Liver (tissue), 9 donors: ENCODE results near the gene DIP2A. TPM values are rescaled to one million over a fixed set of nuclear protein-coding genes. Genes with fewer than 3 reads are reported as not detected.

Experiments
- DNase-seq: peaks from one replicate; pipeline ENCODE4 v3.0.0-alpha.2; 2017; ENCODE audit warnings: low spot score
- H3K27ac ChIP-seq, 2 donors: one replicate each; pipeline ENCODE4 v1.7.0; 2013; ENCODE audit warnings: inconsistent platforms in 2 of 2, low read length in 2 of 2, control low read depth in 1 of 2, low read depth in 1 of 2, mild to moderate bottlenecking in 1 of 2
- H3K27me3 ChIP-seq, 4 donors: one replicate each; pipeline versions ENCODE4 v1.6.1 to v1.7.0; 2013; ENCODE audit warnings: low read length in 3 of 4, inconsistent platforms in 1 of 4, mild to moderate bottlenecking in 1 of 4, moderate library complexity in 1 of 4; ENCODE audit not compliant: control insufficient read depth in 4 of 4, insufficient read depth in 4 of 4
- H3K36me3 ChIP-seq, 4 donors: one replicate each; pipeline versions ENCODE4 v1.6.1 to v1.7.0; 2013; ENCODE audit warnings: low read length in 3 of 4, mild to moderate bottlenecking in 3 of 4, low read depth in 1 of 4, moderate library complexity in 1 of 4; ENCODE audit not compliant: control insufficient read depth in 4 of 4, insufficient read depth in 3 of 4
- H3K4me1 ChIP-seq, 4 donors: one replicate each; pipeline versions ENCODE4 v1.6.1 to v1.7.0; 2013; ENCODE audit warnings: low read length in 3 of 4, mild to moderate bottlenecking in 3 of 4, moderate library complexity in 1 of 4; ENCODE audit not compliant: control insufficient read depth in 4 of 4, insufficient read depth in 4 of 4
- H3K4me3 ChIP-seq, 3 donors: one replicate each; pipeline versions ENCODE4 v1.6.1 to v1.7.0; 2013; ENCODE audit warnings: low read length in 3 of 3, control low read depth in 1 of 3, low read depth in 1 of 3, mild to moderate bottlenecking in 1 of 3
- H3K9ac ChIP-seq, 2 donors: one replicate each; pipeline ENCODE4 v1.7.0; 2013; ENCODE audit warnings: low read length in 2 of 2, mild to moderate bottlenecking in 2 of 2, moderate library complexity in 2 of 2, control low read depth in 1 of 2, low read depth in 1 of 2
- H3K9me3 ChIP-seq, 4 donors: one replicate each; pipeline versions ENCODE4 v1.6.1 to v1.7.0; 2013; ENCODE audit warnings: low read length in 3 of 4; ENCODE audit not compliant: control insufficient read depth in 4 of 4
- CTCF ChIP-seq: fragments of 150-350 bp; IDR thresholded peaks from 2 replicates; pipeline ENCODE4 v1.5.1; 2017; ENCODE audit warnings: improper control_type of control experiment, low read depth, low read length; ENCODE audit not compliant: missing input control
- EGR1 ChIP-seq, 2 donors: IDR thresholded peaks; 2 replicates each; pipeline ENCODE4 v1.6.1; 2016 to 2018; ENCODE audit warnings: antibody characterized with exemption in 2 of 2, low read depth in 2 of 2
- FOXA1 ChIP-seq: IDR thresholded peaks from 2 replicates; pipeline ENCODE4 v1.6.1; 2016; ENCODE audit warnings: antibody characterized with exemption
- FOXA2 ChIP-seq: IDR thresholded peaks from 2 replicates; pipeline ENCODE4 v1.6.1; 2016; ENCODE audit warnings: antibody characterized with exemption
- GABPA ChIP-seq, 2 donors: IDR thresholded peaks in 1 of 2; conservative IDR thresholded peaks in 1 of 2; 2 replicates each; pipeline ENCODE4 v1.6.1; 2016; ENCODE audit warnings: antibody characterized with exemption in 2 of 2, mild to moderate bottlenecking in 1 of 2, moderate library complexity in 1 of 2
- HNF4A ChIP-seq, 2 donors: conservative IDR thresholded peaks; 2 replicates each; pipeline ENCODE4 v1.6.1; 2016; ENCODE audit warnings: antibody characterized with exemption in 2 of 2, mild to moderate bottlenecking in 2 of 2
- HNF4G ChIP-seq: IDR thresholded peaks from 2 replicates; pipeline ENCODE4 v1.6.1; 2016; ENCODE audit warnings: antibody characterized with exemption
- JUND ChIP-seq, 2 donors: IDR thresholded peaks; 2 replicates each; pipeline ENCODE4 v1.6.1; 2016; ENCODE audit warnings: antibody characterized with exemption in 2 of 2
- NR2F2 ChIP-seq: IDR thresholded peaks from 2 replicates; pipeline ENCODE4 v1.6.1; 2016; ENCODE audit warnings: antibody characterized with exemption
- RAD21 ChIP-seq, 2 donors: IDR thresholded peaks; 2 replicates each; pipeline ENCODE4 v1.6.1; 2016; ENCODE audit warnings: antibody characterized with exemption in 2 of 2, mild to moderate bottlenecking in 2 of 2
- RXRA ChIP-seq, 2 donors: IDR thresholded peaks; 2 replicates each; pipeline ENCODE4 v1.6.1; 2017 to 2018; ENCODE audit warnings: antibody characterized with exemption in 2 of 2, mild to moderate bottlenecking in 1 of 2
- SP1 ChIP-seq: IDR thresholded peaks from 2 replicates; pipeline ENCODE4 v1.6.1; 2018; ENCODE audit warnings: antibody characterized with exemption, mild to moderate bottlenecking
- TAF1 ChIP-seq: conservative IDR thresholded peaks from 2 replicates; pipeline ENCODE4 v1.6.1; 2016; ENCODE audit warnings: antibody characterized with exemption, mild to moderate bottlenecking
- YY1 ChIP-seq: IDR thresholded peaks from 2 replicates; pipeline ENCODE4 v1.6.1; 2016; ENCODE audit warnings: antibody characterized with exemption, mild to moderate bottlenecking
- ZBTB33 ChIP-seq: IDR thresholded peaks from 2 replicates; pipeline ENCODE4 v1.6.1; 2016; ENCODE audit warnings: antibody characterized with exemption
- WGBS: extraction: QIAGEN DNeasy Blood & Tissue Kit; methylation state at CpG from one replicate; pipeline ENCODE4 v1.1.7; 2013; 5-methylcytosine and 5-hydroxymethylcytosine counted together
- polyA plus RNA-seq, 2 donors: library from polyadenylated mRNA; stranded (reverse) in 1 of 2; unstranded in 1 of 2; fragments of 200-250 nt in 1 of 2; fragments of >200 nt in 1 of 2; fragmentation: Nextera tagmentation in 1 of 2; extraction: Ambion mirVana in 1 of 2; gene quantifications; one replicate each; pipeline versions ENCODE4 v1.2.1 to v1.2.3, GENCODE V29; 2013 to 2015
- total RNA-seq, 2 donors: library from RNA; depleted of rRNA; stranded (reverse); fragments of >200 nt; gene quantifications; one replicate each; pipeline ENCODE4 v1.2.3, GENCODE V29; 2014
- TF ChIP-seq, protein P1 (sequence below): IDR thresholded peaks from 2 replicates; pipeline ENCODE4 v1.6.1; 2016; ENCODE audit warnings: antibody characterized with exemption, mild to moderate bottlenecking
- TF ChIP-seq, protein P2 (sequence below): IDR thresholded peaks from 2 replicates; pipeline ENCODE4 v1.6.1; 2016; ENCODE audit warnings: antibody characterized with exemption
- TF ChIP-seq, protein P3 (sequence below): IDR thresholded peaks from 2 replicates; pipeline ENCODE4 v1.6.1; 2016; ENCODE audit warnings: antibody characterized with exemption
- donor health status: healthy.
- donor health status: healthy.
- donor health status: healthy.
- donor health status: healthy.
- donor health status: healthy.

The DIP2A gene
- total and polyA plus RNA-seq, 4 donors, result 3.8 to 21.7 (median 7.5) TPM

GRCh38 chr21:46608672-46609111, 150.0 kb downstream of the DIP2A start:
- Histone ChIP-seq H3K9ac (no peak overlapping the region), H3K9me3 (peaks cover 0 to 7% (median 5%) of the 10 kb centered on the region in 4 donors), H3K4me3 (no peak overlapping the region), H3K27me3 (no peaks in the 10 kb centered on the region), H3K36me3 (no peaks in the 10 kb centered on the region), H3K27ac (no peak overlapping the region), H3K4me1 (no peaks in the 10 kb centered on the region)
- DNase-seq, result no peak
- TF ChIP-seq HNF4A (conservative IDR thresholded peaks at IDR 0.05) (no peak), ZBTB33 (no peak)
- 80% methylated on average over 3 of the region's 3 CpGs for WGBS

GRCh38 chr21:46610018-46610701, 151.5 kb downstream of the DIP2A start:
- Histone ChIP-seq H3K9me3 (peaks cover 0 to 7% (median 5%) of the 10 kb centered on the region in 4 donors), H3K36me3 (no peaks in the 10 kb centered on the region), H3K4me3 (no peak overlapping the region), H3K27ac (no peak overlapping the region), H3K27me3 (no peaks in the 10 kb centered on the region), H3K4me1 (no peaks in the 10 kb centered on the region), H3K9ac (no peak overlapping the region)
- 73% methylated on average over 6 of the region's 6 CpGs for WGBS
- DNase-seq, result peak; percentile 17
- TF ChIP-seq FOXA1 (no peak), SP1 (no peak), NR2F2 (no peak), JUND (IDR thresholded peaks at IDR 0.05) (no peak), FOXA2 (no peak), ZBTB33 (no peak), RAD21 (IDR thresholded peaks at IDR 0.05) (no peak), TAF1 (no peak), HNF4G (no peak), GABPA (IDR thresholded peaks at IDR 0.05 in 1 of 2, conservative IDR thresholded peaks at IDR 0.05 in 1 of 2) (no peak), RXRA (IDR thresholded peaks at IDR 0.05) (no peak), HNF4A (conservative IDR thresholded peaks at IDR 0.05) (no peak), CTCF (no peak), YY1 (no peak), EGR1 (IDR thresholded peaks at IDR 0.05; ENCODE audit: low read depth in 2 of 2) (no peak)
- TF ChIP-seq, protein P1, sequence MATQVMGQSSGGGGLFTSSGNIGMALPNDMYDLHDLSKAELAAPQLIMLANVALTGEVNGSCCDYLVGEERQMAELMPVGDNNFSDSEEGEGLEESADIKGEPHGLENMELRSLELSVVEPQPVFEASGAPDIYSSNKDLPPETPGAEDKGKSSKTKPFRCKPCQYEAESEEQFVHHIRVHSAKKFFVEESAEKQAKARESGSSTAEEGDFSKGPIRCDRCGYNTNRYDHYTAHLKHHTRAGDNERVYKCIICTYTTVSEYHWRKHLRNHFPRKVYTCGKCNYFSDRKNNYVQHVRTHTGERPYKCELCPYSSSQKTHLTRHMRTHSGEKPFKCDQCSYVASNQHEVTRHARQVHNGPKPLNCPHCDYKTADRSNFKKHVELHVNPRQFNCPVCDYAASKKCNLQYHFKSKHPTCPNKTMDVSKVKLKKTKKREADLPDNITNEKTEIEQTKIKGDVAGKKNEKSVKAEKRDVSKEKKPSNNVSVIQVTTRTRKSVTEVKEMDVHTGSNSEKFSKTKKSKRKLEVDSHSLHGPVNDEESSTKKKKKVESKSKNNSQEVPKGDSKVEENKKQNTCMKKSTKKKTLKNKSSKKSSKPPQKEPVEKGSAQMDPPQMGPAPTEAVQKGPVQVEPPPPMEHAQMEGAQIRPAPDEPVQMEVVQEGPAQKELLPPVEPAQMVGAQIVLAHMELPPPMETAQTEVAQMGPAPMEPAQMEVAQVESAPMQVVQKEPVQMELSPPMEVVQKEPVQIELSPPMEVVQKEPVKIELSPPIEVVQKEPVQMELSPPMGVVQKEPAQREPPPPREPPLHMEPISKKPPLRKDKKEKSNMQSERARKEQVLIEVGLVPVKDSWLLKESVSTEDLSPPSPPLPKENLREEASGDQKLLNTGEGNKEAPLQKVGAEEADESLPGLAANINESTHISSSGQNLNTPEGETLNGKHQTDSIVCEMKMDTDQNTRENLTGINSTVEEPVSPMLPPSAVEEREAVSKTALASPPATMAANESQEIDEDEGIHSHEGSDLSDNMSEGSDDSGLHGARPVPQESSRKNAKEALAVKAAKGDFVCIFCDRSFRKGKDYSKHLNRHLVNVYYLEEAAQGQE, result no peak
- TF ChIP-seq, protein P2, sequence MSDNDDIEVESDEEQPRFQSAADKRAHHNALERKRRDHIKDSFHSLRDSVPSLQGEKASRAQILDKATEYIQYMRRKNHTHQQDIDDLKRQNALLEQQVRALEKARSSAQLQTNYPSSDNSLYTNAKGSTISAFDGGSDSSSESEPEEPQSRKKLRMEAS, result no peak
- TF ChIP-seq, protein P3, sequence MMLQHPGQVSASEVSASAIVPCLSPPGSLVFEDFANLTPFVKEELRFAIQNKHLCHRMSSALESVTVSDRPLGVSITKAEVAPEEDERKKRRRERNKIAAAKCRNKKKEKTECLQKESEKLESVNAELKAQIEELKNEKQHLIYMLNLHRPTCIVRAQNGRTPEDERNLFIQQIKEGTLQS, result no peak
